ENCODE data around the gene GRAPL.
"Not testable (repeated sequence)": the region's sequence is repeated elsewhere in the genome, so short reads cannot be mapped to it uniquely, and the experiment has no call there.

The GRAPL gene

DNA sequence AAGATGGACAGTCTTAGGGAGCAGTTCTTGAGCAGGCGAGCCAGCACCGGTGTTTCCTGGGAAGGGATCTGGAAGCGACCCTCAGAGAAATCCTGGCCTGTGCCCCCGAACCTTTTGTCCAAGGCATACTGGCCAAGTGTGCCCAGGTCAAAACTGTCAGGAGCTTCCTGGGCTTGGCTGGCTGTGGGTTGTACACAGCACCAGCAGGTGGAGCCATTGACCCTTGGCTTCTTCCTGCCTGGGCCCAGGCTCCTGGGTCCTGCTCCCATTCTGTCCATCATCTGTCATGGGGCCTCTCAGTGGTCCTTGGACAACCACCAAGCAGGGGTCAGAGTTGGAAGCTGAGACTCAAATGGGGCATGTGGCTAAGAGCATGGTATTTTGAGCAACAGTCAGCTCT, 15.0 kb downstream of the GRAPL start:
- not testable (repeated sequence) for H3K9ac ChIP-seq (ENCODE audit: low read depth, low read length)

GRCh38 chr17:19143097-19143777, 15.8 kb downstream of the GRAPL start:
- not testable (repeated sequence) for H3K36me3 ChIP-seq (ENCODE audit: insufficient read depth, low read length); H3K4me1 ChIP-seq (ENCODE audit: insufficient read depth, low read length); H3K27me3 ChIP-seq (ENCODE audit: insufficient read depth, low read length); H3K9me3 ChIP-seq (ENCODE audit: insufficient read depth, low read depth, low read length); H3K27ac ChIP-seq (ENCODE audit: low read depth, low read length); H3K4me3 ChIP-seq (ENCODE audit: low read length); H3K9ac ChIP-seq (ENCODE audit: low read depth, low read length)
- WGBS: no CpG with 5 or more reads among the region's 5 CpGs

More for the DNA sequence above, 15.0 kb downstream of the GRAPL start:
- not testable (repeated sequence) for H3K27me3 ChIP-seq (ENCODE audit: insufficient read depth, low read length); H3K36me3 ChIP-seq (ENCODE audit: insufficient read depth, low read length); H3K4me3 ChIP-seq (ENCODE audit: low read length); H3K27ac ChIP-seq (ENCODE audit: low read depth, low read length); H3K4me1 ChIP-seq (ENCODE audit: insufficient read depth, low read length); H3K9me3 ChIP-seq (ENCODE audit: insufficient read depth, low read depth, low read length)
- WGBS: no CpG with 5 or more reads among the region's 4 CpGs

- H3K9ac ChIP-seq (ENCODE audit: low read depth, low read length); H3K9me3 ChIP-seq (ENCODE audit: insufficient read depth, low read depth, low read length); H3K36me3 ChIP-seq (ENCODE audit: insufficient read depth, low read length); H3K27ac ChIP-seq (ENCODE audit: low read depth, low read length); H3K4me3 ChIP-seq (ENCODE audit: low read length); H3K4me1 ChIP-seq (ENCODE audit: insufficient read depth, low read length); H3K27me3 ChIP-seq (ENCODE audit: insufficient read depth, low read length): not testable (repeated sequence)
- WGBS: no CpG with 5 or more reads among the region's 5 CpGs
Observed at GRCh38 chr17:19144373-19144772, 17.0 kb downstream of the GRAPL start.

DNA sequence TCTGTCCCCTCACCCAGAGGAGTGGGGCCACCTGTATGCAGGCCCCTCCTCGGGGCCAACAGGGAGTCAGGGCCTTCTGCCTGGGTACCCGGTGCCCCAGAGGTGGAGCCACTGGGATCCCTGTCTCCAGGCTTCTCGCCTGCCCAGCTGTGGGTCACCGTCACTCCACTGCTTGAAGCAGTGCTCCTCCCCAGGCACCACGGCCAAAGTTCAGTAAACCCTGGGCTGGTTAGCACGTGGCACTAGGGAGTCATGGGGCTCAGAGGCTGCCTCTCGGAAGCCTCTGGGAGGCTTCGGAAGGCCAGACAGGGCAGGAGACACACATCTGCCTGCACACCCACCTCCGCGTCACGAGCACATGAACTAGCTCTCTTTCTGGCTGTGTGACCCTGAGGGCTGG, 18.1 kb downstream of the GRAPL start:
- H3K4me1 ChIP-seq (ENCODE audit: insufficient read depth, low read length); H3K27me3 ChIP-seq (ENCODE audit: insufficient read depth, low read length); H3K9ac ChIP-seq (ENCODE audit: low read depth, low read length); H3K4me3 ChIP-seq (ENCODE audit: low read length); H3K27ac ChIP-seq (ENCODE audit: low read depth, low read length); H3K36me3 ChIP-seq (ENCODE audit: insufficient read depth, low read length); H3K9me3 ChIP-seq (ENCODE audit: insufficient read depth, low read depth, low read length): not testable (repeated sequence)
- no CpG with 5 or more reads among the region's 11 CpGs for WGBS

GRCh38 chr17:19150678-19151615, 23.6 kb downstream of the GRAPL start:
- no CpG with 5 or more reads among the region's 9 CpGs for WGBS

GRCh38 chr17:19157628-19158027, 30.2 kb downstream of the GRAPL start:
- not testable (repeated sequence) for H3K9ac ChIP-seq (ENCODE audit: low read depth, low read length); H3K9me3 ChIP-seq (ENCODE audit: insufficient read depth, low read depth, low read length); H3K27ac ChIP-seq (ENCODE audit: low read depth, low read length); H3K36me3 ChIP-seq (ENCODE audit: insufficient read depth, low read length); H3K4me3 ChIP-seq (ENCODE audit: low read length); H3K27me3 ChIP-seq (ENCODE audit: insufficient read depth, low read length); H3K4me1 ChIP-seq (ENCODE audit: insufficient read depth, low read length)
- no CpG with 5 or more reads among the region's 8 CpGs for WGBS

More at GRCh38 chr17:19150678-19151615, 23.6 kb downstream of the GRAPL start:
- not testable (repeated sequence) for H3K4me1 ChIP-seq (ENCODE audit: insufficient read depth, low read length); H3K9ac ChIP-seq (ENCODE audit: low read depth, low read length); H3K36me3 ChIP-seq (ENCODE audit: insufficient read depth, low read length); H3K27ac ChIP-seq (ENCODE audit: low read depth, low read length); H3K4me3 ChIP-seq (ENCODE audit: low read length); H3K9me3 ChIP-seq (ENCODE audit: insufficient read depth, low read depth, low read length); H3K27me3 ChIP-seq (ENCODE audit: insufficient read depth, low read length)

DNA sequence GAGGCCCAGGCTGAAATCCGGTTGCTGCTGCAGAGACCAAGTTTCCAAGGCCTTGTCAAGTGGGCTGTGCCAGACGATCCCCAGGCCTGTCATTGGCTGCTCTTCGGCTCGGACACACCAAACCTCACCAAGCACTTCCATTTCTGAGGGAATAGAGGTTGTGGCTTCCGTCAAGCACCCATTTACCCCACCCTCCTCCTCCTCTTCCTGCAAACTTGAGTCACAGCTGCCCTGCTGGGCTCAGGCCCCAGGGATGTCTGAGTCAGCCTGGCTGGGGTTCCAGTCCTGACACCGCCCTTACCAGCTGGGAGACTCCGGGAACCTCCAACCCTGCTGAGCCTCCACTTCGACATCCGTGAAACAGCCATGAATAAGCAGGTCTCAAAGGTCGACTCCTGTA, 31.1 kb downstream of the GRAPL start:
- H3K4me3 ChIP-seq (ENCODE audit: low read length); H3K27ac ChIP-seq (ENCODE audit: low read depth, low read length); H3K9me3 ChIP-seq (ENCODE audit: insufficient read depth, low read depth, low read length); H3K27me3 ChIP-seq (ENCODE audit: insufficient read depth, low read length); H3K4me1 ChIP-seq (ENCODE audit: insufficient read depth, low read length); H3K36me3 ChIP-seq (ENCODE audit: insufficient read depth, low read length); H3K9ac ChIP-seq (ENCODE audit: low read depth, low read length): not testable (repeated sequence)
- WGBS: no CpG with 5 or more reads among the region's 10 CpGs

DNA sequence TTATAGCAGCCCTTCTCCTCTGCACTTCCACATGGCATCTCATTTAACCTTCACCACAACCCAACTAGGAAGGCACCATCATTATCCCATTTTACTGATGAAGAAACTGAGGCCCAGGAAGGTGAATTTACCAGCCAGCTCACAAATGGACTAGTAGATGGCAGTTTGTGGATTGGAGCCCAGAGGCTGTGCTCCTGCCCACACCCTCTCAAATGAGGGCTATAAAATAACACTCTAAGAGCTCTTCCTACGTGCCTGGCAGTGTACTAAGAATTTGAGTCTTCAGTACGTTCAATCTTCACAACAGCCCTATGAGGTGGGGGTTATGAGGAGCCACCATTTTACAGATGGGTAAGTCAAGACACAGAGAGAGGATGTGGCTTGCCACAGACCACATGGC, 31.5 kb downstream of the GRAPL start:
- not testable (repeated sequence) for H3K9me3 ChIP-seq (ENCODE audit: insufficient read depth, low read depth, low read length); H3K36me3 ChIP-seq (ENCODE audit: insufficient read depth, low read length); H3K4me3 ChIP-seq (ENCODE audit: low read length); H3K27me3 ChIP-seq (ENCODE audit: insufficient read depth, low read length); H3K4me1 ChIP-seq (ENCODE audit: insufficient read depth, low read length); H3K9ac ChIP-seq (ENCODE audit: low read depth, low read length); H3K27ac ChIP-seq (ENCODE audit: low read depth, low read length)
- no CpG with 5 or more reads among the region's 2 CpGs for WGBS

DNA sequence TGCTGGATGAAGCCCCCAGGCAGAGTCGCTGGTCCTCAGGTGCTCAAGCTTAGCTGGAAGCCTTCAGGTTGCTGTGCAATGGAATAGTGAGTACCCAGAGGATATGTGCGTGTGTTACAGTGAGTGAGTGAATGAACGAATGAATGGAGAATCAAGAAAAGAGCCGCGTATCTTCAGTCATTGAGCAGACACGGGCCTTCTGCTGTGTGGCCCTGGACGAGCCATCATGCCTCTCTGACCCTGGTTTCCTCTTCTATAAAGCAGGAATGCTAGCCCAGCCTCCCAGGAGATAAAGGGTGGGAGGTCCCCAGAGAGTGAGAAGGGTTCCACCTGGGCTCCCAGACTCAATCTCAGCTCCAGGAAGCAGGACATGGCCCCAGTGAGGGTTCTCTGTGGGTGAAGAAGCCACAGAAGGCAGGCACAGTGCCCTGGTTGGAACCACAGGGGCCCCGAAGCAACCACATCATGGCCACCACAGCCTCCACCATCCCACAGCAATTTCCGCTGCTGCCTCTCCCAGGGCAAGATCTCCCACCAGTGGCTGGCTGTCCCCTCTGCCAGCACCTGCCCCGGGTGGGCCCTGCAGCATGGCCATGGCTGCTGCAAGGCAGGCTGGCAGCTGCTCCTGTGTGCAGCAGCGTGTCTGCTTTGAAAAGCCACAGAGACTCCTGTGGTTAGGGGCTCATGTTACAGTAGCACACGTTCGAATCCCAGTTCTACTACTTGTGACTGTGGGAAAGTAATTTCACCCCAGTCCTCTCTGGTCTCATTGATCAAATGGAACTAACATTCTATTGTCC, 34.1 kb downstream of the GRAPL start:
- not testable (repeated sequence) for H3K27ac ChIP-seq (ENCODE audit: low read depth, low read length); H3K9me3 ChIP-seq (ENCODE audit: insufficient read depth, low read depth, low read length); H3K27me3 ChIP-seq (ENCODE audit: insufficient read depth, low read length); H3K4me3 ChIP-seq (ENCODE audit: low read length); H3K4me1 ChIP-seq (ENCODE audit: insufficient read depth, low read length); H3K9ac ChIP-seq (ENCODE audit: low read depth, low read length); H3K36me3 ChIP-seq (ENCODE audit: insufficient read depth, low read length)
- WGBS: no CpG with 5 or more reads among the region's 13 CpGs

GRCh38 chr17:19162384-19163216, 35.2 kb downstream of the GRAPL start:
- no CpG with 5 or more reads among the region's 71 CpGs for WGBS

More at GRCh38 chr17:19162384-19163216, 35.2 kb downstream of the GRAPL start:
- not testable (repeated sequence) for H3K9ac ChIP-seq (ENCODE audit: low read depth, low read length); H3K36me3 ChIP-seq (ENCODE audit: insufficient read depth, low read length); H3K4me3 ChIP-seq (ENCODE audit: low read length); H3K9me3 ChIP-seq (ENCODE audit: insufficient read depth, low read depth, low read length); H3K27me3 ChIP-seq (ENCODE audit: insufficient read depth, low read length); H3K4me1 ChIP-seq (ENCODE audit: insufficient read depth, low read length); H3K27ac ChIP-seq (ENCODE audit: low read depth, low read length)

Measured in HUES64 (cell line).